GM18502 (cell line): ENCODE results near the gene UNC13B.

ENCODE experiments used
- ATAC-seq: cut with Tn5 transposase; IDR thresholded peaks from one replicate; pipeline ENCODE4 v1.9.1; 2021; ENCODE audit warnings: mild to moderate bottlenecking; ENCODE audit not compliant: unreplicated experiment, poor library complexity

Gene UNC13B

GRCh38 chr9:35355939-35356338 lies 194.1 kb downstream of the UNC13B start:
- no peak for ATAC-seq

- ATAC-seq: no peak
These were observed 195.3 kb downstream of the UNC13B start for GRCh38 chr9:35357116-35357515.

- ATAC-seq: no peak
These were observed 196.0 kb downstream of the UNC13B start for GRCh38 chr9:35357826-35358225.

GRCh38 chr9:35364817-35365585 lies 203.2 kb downstream of the UNC13B start:
- no peak for ATAC-seq

GRCh38 chr9:35366627-35367026 lies 204.8 kb downstream of the UNC13B start:
- no peak for ATAC-seq

- ATAC-seq: no peak
These were observed 205.6 kb downstream of the UNC13B start for GRCh38 chr9:35367451-35367850.

GRCh38 chr9:35370241-35370640 lies 208.4 kb downstream of the UNC13B start:
- no peak for ATAC-seq

GRCh38 chr9:35374436-35374835 lies 212.6 kb downstream of the UNC13B start:
- no peak for ATAC-seq

- no peak for ATAC-seq
These were observed 213.1 kb downstream of the UNC13B start for GRCh38 chr9:35374910-35375309.

- ATAC-seq: no peak
These were observed 218.2 kb downstream of the UNC13B start for GRCh38 chr9:35380039-35380438.

- no peak for ATAC-seq
These were observed 218.8 kb downstream of the UNC13B start for GRCh38 chr9:35380619-35381018.

GRCh38 chr9:35385042-35385441 lies 223.2 kb downstream of the UNC13B start:
- no peak for ATAC-seq

GRCh38 chr9:35395076-35395705 lies 233.4 kb downstream of the UNC13B start:
- ATAC-seq: no peak

GRCh38 chr9:35395706-35396101 lies 233.9 kb downstream of the UNC13B start:
- no peak for ATAC-seq

- ATAC-seq: no peak
These were observed 234.9 kb downstream of the UNC13B start for GRCh38 chr9:35396560-35397215.

GRCh38 chr9:35397216-35397698 lies 235.4 kb downstream of the UNC13B start:
- ATAC-seq: no peak

GRCh38 chr9:35397923-35398322 lies 236.1 kb downstream of the UNC13B start:
- no peak for ATAC-seq

- no peak for ATAC-seq
These were observed 237.0 kb downstream of the UNC13B start for GRCh38 chr9:35398651-35399335.

- ATAC-seq: no peak
These were observed 243.1 kb downstream of the UNC13B start for GRCh38 chr9:35404865-35405264.

- no peak for ATAC-seq
These were observed 244.6 kb downstream of the UNC13B start for GRCh38 chr9:35406183-35406959.
